AG10803 (cell line): Measurements from ENCODE around the gene ANKRD37.
"Not testable (repeated sequence)": the region's sequence is repeated elsewhere in the genome, so short reads cannot be mapped to it uniquely, and the experiment has no call there.

Source experiments
- DNase-seq: peaks from one replicate; pipeline ENCODE4 v3.0.0; 2010; ENCODE audit warnings: low read depth
- H3K4me3 ChIP-seq: 2 replicates; pipeline ENCODE4 v1.5.1; 2011; ENCODE audit warnings: mild to moderate bottlenecking, low read length, control low read depth
- TF ChIP-seq, protein P1 (sequence below): conservative IDR thresholded peaks from 2 replicates; pipeline ENCODE4 v1.5.1; 2011; ENCODE audit warnings: mild to moderate bottlenecking, low read length, control low read depth, inconsistent platforms

ANKRD37 gene

DNA sequence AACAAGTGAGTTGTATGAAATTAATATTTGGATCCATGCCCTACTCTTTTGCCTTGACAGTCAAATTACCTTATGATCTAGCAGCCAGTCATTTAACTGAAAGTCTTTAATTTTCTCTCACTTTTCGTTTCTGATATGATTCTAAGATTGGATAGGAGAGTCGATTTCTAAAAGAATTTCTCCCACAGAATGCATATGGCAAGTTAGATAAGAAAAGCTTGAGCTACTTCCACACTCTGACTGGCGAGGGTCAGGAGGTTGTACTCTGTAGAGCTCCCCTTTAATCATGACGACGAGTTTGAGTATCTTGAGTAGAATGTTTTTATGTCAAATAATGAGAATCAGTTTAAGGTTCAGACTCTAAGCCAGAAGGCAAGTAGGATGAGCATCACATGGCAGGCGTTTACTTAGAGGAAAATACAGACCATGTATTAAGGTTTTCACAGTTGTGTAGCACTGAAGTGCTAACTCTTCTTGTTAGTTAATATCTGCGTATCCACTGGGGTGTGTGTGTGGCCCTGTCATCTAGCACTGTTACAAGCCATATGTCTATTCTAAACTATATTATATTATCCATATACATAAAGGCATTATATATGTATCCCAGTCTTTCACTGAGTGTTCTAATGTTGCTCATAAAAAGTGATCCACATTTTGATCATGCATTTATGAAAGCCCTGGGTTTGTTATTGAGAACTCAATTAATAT, 38.8 kb upstream of the ANKRD37 start:
- no peak for DNase-seq
- TF ChIP-seq, protein P1, sequence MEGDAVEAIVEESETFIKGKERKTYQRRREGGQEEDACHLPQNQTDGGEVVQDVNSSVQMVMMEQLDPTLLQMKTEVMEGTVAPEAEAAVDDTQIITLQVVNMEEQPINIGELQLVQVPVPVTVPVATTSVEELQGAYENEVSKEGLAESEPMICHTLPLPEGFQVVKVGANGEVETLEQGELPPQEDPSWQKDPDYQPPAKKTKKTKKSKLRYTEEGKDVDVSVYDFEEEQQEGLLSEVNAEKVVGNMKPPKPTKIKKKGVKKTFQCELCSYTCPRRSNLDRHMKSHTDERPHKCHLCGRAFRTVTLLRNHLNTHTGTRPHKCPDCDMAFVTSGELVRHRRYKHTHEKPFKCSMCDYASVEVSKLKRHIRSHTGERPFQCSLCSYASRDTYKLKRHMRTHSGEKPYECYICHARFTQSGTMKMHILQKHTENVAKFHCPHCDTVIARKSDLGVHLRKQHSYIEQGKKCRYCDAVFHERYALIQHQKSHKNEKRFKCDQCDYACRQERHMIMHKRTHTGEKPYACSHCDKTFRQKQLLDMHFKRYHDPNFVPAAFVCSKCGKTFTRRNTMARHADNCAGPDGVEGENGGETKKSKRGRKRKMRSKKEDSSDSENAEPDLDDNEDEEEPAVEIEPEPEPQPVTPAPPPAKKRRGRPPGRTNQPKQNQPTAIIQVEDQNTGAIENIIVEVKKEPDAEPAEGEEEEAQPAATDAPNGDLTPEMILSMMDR, result no peak
- no peak overlapping the region for H3K4me3 ChIP-seq

- DNase-seq, result no peak
- TF ChIP-seq, protein P1, result no peak
- no peak overlapping the region for H3K4me3 ChIP-seq
Observed at GRCh38 chr4:185358514-185358913, 38.1 kb upstream of the ANKRD37 start.

- no peak for DNase-seq
- no peak overlapping the region for H3K4me3 ChIP-seq
- TF ChIP-seq, protein P1, result no peak
Observed at GRCh38 chr4:185358959-185359358, 37.7 kb upstream of the ANKRD37 start.

- H3K4me3 ChIP-seq, result no peak overlapping the region
- DNase-seq, result no peak
- TF ChIP-seq, protein P1, result no peak
Observed at GRCh38 chr4:185359767-185360446, 36.7 kb upstream of the ANKRD37 start.

DNA sequence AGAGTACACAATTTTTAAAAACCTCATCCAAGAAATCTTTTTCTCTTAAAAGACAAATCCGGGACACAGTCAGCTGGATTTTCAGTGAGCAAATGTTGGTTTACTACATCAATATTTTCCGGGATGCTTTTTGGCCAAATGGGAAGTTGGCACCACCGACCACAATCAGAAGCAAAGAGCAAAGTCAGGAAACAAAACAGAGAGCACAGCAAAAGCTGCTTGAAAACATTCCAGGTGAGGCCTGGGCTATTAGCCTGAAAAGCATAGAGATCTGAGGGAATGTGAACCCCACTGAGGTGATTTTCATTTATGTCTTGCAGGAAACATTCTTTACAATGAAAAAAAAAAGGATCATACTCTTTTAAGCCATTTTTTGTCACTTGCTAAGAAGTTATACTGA, 34.8 kb upstream of the ANKRD37 start:
- H3K4me3 ChIP-seq, result no peak overlapping the region
- no peak for DNase-seq
- TF ChIP-seq, protein P1, result no peak

GRCh38 chr4:185362570-185362969, 34.1 kb upstream of the ANKRD37 start:
- not testable (repeated sequence) for DNase-seq, H3K4me3 ChIP-seq

- no peak overlapping the region for H3K4me3 ChIP-seq
- TF ChIP-seq, protein P1, result no peak
- no peak for DNase-seq
Observed at GRCh38 chr4:185363251-185363650, 33.4 kb upstream of the ANKRD37 start.
